ENCODE measurements around the gene DNASE2B.
"Not testable (repeated sequence)": the region's sequence is repeated elsewhere in the genome, so short reads cannot be mapped to it uniquely, and the experiment has no call there.

DNASE2B gene

DNA sequence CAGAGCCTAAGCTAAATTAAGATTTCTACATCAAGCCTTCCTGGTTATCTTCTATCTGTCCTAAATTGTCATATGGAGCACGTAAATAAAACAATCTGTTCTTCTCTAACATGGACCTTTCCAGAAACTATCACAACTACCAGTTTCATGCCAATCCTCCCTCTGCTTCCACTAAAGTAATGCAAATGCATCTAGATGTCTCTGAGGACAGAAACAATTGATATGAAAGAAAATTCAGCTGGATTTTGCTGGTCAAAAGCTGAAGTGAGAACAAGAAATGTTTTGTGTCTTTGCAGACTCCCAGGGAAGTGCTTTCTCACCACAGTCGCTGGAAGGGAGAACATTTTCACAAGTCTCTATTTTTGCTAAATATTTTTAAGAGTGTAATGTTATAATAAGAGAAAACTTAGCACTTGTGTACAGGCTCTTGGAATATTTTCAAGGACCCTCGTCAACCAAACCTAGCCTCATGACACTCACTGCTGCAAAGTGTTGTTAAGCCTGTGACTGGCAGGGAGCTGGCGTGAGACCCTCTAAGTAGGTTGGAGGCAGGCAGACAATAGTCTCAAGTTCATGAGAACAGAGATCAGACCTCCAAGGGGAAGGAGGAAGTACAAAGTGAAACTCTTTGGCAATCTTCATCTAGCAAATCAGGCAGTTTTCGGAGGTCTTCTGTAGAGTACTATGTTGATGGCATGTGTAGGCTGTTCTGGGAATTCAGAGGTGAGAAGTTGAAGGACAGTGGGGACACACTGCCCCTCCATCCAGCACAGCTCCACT is 38.8 kb downstream of the DNASE2B start:
- in situ Hi-C loops (cut with MboI; ENCODE audit: low pct_unique_long_range_greater_than_20kb, low sequenced_read_pairs) = loop anchor here (25.0 kb wide), 3 partner anchors 175 to 500 kb away; partner anchors contain the start of gene PRKACB
- DNase-seq = peak; percentile 65

DNA sequence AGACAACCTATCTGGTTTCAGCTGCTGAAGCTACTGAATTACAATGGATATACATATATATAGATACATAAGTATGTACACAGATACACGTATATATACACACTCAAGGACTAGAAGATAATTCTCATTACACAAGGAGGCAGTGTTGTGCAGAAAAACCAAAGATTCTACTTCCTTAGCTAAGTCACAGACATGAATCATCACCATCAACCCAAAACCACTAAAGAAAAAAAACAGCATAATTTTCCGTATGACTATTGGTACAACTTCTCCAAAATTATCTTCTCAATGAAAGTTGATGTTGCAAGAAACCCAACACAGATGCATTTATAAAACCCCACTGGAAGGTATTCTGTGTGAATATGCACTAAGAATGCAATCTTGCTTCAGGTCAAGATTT is 44.0 kb downstream of the DNASE2B start:
- in situ Hi-C loops (cut with MboI; ENCODE audit: low pct_unique_long_range_greater_than_20kb, low sequenced_read_pairs) = loop anchor here (25.0 kb wide), 3 partner anchors 170 to 505 kb away; partner anchors contain the start of gene PRKACB
- peak; percentile 92 for DNase-seq

GRCh38 chr1:84442747-84443646 is 44.7 kb downstream of the DNASE2B start:
- in situ Hi-C loops (cut with MboI; ENCODE audit: low pct_unique_long_range_greater_than_20kb, low sequenced_read_pairs) = loop anchor here (25.0 kb wide), 3 partner anchors 169 to 506 kb away; partner anchors contain the start of gene PRKACB
- DNase-seq = not testable (repeated sequence)

DNA sequence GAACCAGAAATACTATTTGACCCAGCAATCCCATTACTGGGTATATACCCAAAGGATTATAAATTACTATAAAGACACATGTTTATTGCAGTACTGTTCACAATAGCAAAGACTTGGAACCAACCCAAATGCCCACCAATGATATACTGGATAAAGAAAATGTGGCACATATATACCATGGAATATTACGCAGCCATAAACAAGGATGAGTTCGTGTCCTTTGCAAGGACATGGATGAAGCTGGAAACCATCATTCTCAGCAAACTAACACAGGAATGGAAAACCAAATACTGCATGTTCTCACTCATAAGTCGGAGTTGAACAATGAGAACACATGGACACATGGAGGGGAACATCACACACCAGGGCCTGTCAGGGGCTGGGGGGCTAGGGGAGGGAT is 50.4 kb downstream of the DNASE2B start:
- DNase-seq = not testable (repeated sequence)
- in situ Hi-C loops (cut with MboI; ENCODE audit: low pct_unique_long_range_greater_than_20kb, low sequenced_read_pairs) = loop anchor here (25.0 kb wide), 3 partner anchors 164 to 511 kb away; partner anchors contain the start of gene PRKACB

DNA sequence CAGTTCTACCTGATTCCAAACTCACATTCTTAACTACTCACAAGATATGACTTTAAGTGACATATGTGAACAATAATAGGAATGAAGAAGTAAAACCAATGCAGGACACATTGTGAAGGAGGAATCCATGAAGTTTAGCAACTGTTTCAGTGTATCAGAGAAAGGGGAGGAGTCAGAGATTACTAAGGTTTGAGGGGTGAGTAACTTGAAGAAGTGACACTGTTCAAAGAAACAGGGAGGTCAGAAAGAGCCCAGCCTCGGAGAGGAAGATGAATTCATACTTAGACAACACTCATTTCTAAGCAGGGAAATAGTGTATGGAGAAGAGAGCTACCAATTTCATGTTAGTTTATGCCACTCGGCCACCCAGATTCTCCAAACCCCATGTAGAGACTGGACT is 52.6 kb downstream of the DNASE2B start:
- in situ Hi-C loops (cut with MboI; ENCODE audit: low pct_unique_long_range_greater_than_20kb, low sequenced_read_pairs) = loop anchor here (25.0 kb wide), 1 partner anchor 311 kb away; no protein-coding TSS in a partner anchor
- DNase-seq = no peak

- in situ Hi-C loops (cut with MboI; ENCODE audit: low pct_unique_long_range_greater_than_20kb, low sequenced_read_pairs) = loop anchor here (25.0 kb wide), 1 partner anchor 310 kb away; no protein-coding TSS in a partner anchor
- DNase-seq = no peak
These were observed 54.2 kb downstream of the DNASE2B start for GRCh38 chr1:84452436-84452835.

- peak; percentile 25 for DNase-seq
- in situ Hi-C loops (cut with MboI; ENCODE audit: low pct_unique_long_range_greater_than_20kb, low sequenced_read_pairs) = loop anchor here (25.0 kb wide), 1 partner anchor 300 kb away; no protein-coding TSS in a partner anchor
These were observed 63.8 kb downstream of the DNASE2B start for GRCh38 chr1:84462118-84462517.
